Measurements from ENCODE around the gene SIRPD.

SIRPD gene

DNA sequence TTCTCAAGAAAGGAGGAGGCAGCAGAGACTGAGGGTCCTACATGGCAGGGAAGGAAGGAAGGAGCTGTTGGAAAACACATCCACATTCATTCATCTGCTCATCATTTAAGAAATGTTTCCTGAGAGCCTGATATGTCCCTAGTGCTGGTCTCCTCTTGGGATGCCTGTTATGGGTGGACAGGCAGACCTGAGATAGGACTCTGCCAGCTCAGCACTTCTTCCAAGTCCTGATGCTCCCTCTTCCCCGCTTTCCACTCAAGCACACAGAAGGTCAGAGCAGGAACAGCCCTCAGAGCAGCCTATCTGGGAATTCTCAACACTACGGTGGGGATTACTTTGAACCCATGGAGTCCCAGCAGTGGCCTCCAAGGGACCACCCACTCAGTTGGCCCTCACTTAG lies 8.0 kb upstream of the SIRPD start:
- no peak for TF ChIP-seq CTCF (conservative IDR thresholded peaks at IDR 0.05; ENCODE audit: low read length)
- H3K4me3 ChIP-seq (ENCODE audit: low read length), result no peak overlapping the region
- DNase-seq (ENCODE audit: low read depth), result no peak

- no peak for TF ChIP-seq CTCF (conservative IDR thresholded peaks at IDR 0.05; ENCODE audit: low read length)
- H3K4me3 ChIP-seq (ENCODE audit: low read length), result no peak overlapping the region
- no peak for DNase-seq (ENCODE audit: low read depth)
Observed at GRCh38 chr20:1563598-1563997, 6.1 kb upstream of the SIRPD start.

DNA sequence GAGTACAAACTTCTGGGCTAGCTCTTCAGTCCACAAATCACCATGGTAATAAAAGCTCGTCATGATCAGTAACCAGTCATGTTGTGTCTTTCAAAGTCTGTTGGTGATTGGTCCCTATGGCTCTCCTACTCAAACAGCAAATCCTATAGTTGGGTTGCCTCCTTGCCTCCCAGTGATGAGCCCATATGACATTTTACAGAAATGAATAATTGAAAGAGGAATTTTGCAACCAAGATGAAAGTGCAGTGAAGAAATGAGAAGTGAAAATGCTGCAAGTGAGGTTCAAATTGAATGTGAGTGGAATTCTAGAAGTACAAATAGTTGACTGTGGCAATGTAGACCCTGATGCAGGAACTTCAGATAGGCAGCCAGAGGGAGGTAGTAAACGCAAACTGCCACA lies 5.1 kb upstream of the SIRPD start:
- no peak for TF ChIP-seq CTCF (conservative IDR thresholded peaks at IDR 0.05; ENCODE audit: low read length)
- DNase-seq (ENCODE audit: low read depth), result no peak
- H3K4me3 ChIP-seq (ENCODE audit: low read length), result no peak overlapping the region

DNA sequence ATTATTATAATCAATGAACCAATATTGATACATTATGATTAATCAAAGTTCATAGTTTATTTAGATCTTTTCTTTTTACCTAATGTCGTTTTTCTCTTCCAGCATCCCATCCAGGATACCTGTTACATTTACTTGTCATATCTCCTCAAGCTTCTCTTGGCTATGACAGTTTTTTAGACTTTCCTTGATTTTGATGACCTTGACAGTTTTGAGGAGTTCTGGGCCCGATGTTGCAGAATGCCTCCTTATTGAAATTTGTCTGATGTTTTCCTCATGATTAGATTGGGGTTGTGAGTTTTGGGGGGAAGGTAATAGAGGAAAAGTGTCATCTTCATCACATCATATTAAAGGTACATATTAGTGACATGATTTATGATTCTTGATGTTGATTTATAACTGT lies 3.8 kb upstream of the SIRPD start:
- DNase-seq (ENCODE audit: low read depth), result no peak
- no peak overlapping the region for H3K4me3 ChIP-seq (ENCODE audit: low read length)
- TF ChIP-seq CTCF (conservative IDR thresholded peaks at IDR 0.05; ENCODE audit: low read length), result no peak

DNA sequence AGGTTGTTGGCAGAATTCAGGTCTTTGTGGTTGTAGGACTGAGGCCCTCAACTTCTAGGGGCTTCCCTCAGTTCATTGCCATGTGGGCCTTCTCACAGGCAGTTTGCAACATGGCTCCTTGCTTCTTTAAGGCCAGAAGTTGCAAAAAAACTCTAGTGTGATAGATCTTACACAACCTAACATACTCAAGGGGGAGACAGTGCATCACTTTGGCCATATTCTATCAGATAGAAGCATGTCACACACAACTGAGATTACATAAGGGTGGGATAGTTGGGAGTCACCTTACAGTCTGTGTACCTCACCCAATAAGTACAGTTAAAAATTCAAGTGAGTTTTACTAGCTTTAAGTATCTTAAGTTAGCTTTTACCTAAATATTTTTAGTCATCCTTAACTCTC lies 1.6 kb downstream of the SIRPD start:
- no peak overlapping the region for H3K4me3 ChIP-seq (ENCODE audit: low read length)
- no peak for DNase-seq (ENCODE audit: low read depth)
- TF ChIP-seq CTCF (conservative IDR thresholded peaks at IDR 0.05; ENCODE audit: low read length), result no peak

- TF ChIP-seq CTCF (conservative IDR thresholded peaks at IDR 0.05; ENCODE audit: low read length), result no peak
- DNase-seq (ENCODE audit: low read depth), result no peak
- no peak overlapping the region for H3K4me3 ChIP-seq (ENCODE audit: low read length)
Observed at GRCh38 chr20:1539816-1540419, 17.6 kb downstream of the SIRPD start.

DNA sequence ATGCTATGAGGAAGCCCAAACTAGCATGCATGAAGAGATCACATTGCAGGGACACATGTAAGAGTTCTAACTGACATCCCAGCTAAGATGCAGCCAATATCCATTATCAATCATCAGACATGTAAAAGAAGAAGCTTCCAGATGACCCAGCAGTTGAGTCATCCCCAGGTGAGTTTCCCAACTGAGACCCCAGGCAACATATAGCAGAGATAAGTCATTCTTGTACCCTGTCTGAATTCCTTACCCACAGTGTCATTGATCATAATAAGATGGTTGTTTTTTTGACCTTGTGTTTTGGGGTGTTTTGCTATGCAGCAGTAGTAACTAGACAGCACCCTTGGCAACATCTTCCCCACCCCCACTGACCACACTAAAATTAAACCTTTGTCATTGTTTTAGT lies 18.9 kb downstream of the SIRPD start:
- DNase-seq (ENCODE audit: low read depth), result no peak
- no peak for TF ChIP-seq CTCF (conservative IDR thresholded peaks at IDR 0.05; ENCODE audit: low read length)
- no peak overlapping the region for H3K4me3 ChIP-seq (ENCODE audit: low read length)
